Astrocyte of the cerebellum (primary cell): ENCODE results near the gene BICD1.

ENCODE experiments used
- DNase-seq: peaks from one replicate; pipeline ENCODE4 v3.0.0-alpha.2; 2011; ENCODE audit warnings: low read depth
- H3K4me3 ChIP-seq: 2 replicates; pipeline ENCODE4 v1.5.1; 2011; ENCODE audit warnings: mild to moderate bottlenecking, low read depth, low read length, moderate library complexity
- in situ Hi-C: cut with HindIII; loops from 2 replicates; pipeline ENCODE4 v1.10.0; 2017; ENCODE audit warnings: low sequenced_read_pairs
- TF ChIP-seq, protein P1 (sequence below): IDR thresholded peaks from 2 replicates; pipeline ENCODE4 v1.5.1; 2012; ENCODE audit warnings: low read length, low read depth, moderate library complexity, mild to moderate bottlenecking; ENCODE audit errors: missing control alignments

The BICD1 gene

DNA sequence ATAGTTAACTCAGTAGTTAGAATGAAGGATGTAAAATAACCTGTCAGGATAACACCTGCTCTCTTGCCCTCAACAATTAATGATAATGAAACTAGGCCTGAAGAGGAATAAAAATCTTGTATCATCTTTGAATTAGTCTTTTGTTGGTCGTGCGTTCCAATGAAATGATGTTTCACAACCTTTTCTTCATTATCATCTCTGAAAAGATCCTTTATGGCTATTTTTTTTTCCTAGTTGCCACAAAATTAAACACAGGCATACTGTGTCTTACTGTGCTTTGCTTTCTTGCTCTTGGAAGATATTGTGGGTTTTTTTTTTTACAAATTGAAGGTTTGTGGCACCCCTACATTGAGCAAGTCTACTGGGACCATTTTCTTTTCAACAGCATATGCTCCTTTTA is 128.6 kb downstream of the BICD1 start:
- in situ Hi-C loops: no loop called here
- TF ChIP-seq, protein P1, sequence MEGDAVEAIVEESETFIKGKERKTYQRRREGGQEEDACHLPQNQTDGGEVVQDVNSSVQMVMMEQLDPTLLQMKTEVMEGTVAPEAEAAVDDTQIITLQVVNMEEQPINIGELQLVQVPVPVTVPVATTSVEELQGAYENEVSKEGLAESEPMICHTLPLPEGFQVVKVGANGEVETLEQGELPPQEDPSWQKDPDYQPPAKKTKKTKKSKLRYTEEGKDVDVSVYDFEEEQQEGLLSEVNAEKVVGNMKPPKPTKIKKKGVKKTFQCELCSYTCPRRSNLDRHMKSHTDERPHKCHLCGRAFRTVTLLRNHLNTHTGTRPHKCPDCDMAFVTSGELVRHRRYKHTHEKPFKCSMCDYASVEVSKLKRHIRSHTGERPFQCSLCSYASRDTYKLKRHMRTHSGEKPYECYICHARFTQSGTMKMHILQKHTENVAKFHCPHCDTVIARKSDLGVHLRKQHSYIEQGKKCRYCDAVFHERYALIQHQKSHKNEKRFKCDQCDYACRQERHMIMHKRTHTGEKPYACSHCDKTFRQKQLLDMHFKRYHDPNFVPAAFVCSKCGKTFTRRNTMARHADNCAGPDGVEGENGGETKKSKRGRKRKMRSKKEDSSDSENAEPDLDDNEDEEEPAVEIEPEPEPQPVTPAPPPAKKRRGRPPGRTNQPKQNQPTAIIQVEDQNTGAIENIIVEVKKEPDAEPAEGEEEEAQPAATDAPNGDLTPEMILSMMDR: no peak
- DNase-seq: no peak
- H3K4me3 ChIP-seq: no peak overlapping the region

DNA sequence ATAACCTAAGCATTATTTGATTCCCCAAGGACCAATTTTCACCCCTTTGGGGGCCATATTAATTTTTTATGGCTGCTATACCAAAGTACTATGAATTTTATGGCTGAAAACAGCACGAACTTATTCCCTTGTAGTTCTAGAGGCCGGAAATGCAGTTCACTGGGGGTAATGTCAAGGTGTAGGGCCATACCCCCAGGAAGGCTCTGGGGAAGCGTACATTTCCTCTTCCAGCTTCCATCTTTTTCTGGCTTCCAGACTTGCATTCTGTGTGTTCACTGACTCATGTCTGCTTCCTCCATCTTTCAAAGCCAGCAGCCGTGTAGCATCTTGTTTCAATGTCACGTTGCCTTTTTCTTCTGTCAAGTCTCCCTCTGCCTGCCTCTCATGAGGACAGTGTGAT is 133.5 kb downstream of the BICD1 start:
- DNase-seq: no peak
- in situ Hi-C loops: no loop called here
- H3K4me3 ChIP-seq: no peak overlapping the region
- TF ChIP-seq, protein P1: no peak

GRCh38 chr12:32240831-32241230 is 134.2 kb downstream of the BICD1 start:
- TF ChIP-seq, protein P1: no peak

DNA sequence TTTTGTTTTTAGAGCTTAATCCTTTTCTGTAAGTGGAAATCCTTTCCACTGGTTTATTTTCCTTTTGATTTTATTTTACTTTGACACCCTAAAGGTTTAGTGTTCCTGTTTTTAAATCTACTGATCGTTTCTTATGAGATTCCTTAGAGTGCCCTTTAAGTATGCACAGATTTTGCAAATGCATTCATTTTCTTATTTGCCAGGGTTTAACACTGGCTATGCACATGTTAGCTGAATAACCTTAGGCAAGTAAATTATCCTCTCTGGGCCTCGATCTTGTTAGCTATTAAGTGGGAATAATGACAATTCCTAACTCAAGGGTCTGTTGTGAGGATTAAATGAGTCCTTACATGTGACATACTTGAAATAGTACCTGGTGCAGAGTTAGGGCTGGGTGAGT is 136.0 kb downstream of the BICD1 start:
- TF ChIP-seq, protein P1: no peak
- DNase-seq: no peak
- no peak overlapping the region for H3K4me3 ChIP-seq
- in situ Hi-C loops: no loop called here

More at GRCh38 chr12:32240831-32241230, 134.2 kb downstream of the BICD1 start:
- DNase-seq: no peak
- H3K4me3 ChIP-seq: no peak overlapping the region
- in situ Hi-C loops: no loop called here

- DNase-seq: no peak
- in situ Hi-C loops: no loop called here
- H3K4me3 ChIP-seq: no peak overlapping the region
- TF ChIP-seq, protein P1: no peak
Observed at GRCh38 chr12:32248441-32249140, 141.9 kb downstream of the BICD1 start.

DNA sequence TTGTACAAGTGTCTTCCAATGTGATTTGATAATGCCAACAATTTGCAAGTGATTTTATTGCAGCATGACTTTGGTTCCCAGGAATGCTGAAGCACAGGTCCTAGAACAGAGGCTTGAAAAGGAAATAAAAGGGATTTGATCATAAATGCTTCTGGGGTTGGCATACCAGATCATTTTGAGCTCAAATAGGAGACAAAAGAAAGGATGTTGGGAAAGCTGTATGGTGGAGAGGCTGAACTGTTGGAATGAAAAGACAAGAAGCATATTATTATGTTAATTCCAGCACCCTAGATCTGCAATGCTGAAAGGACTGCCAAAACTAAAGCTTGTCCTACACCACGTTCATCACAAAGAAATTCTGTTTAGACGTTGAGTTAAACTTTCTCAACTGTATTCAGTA is 143.1 kb downstream of the BICD1 start:
- H3K4me3 ChIP-seq: no peak overlapping the region
- DNase-seq: no peak
- TF ChIP-seq, protein P1: no peak

More for the DNA sequence above, 143.1 kb downstream of the BICD1 start:
- in situ Hi-C loops: no loop called here
